ENCODE measurements around the gene UBL5.

DNA sequence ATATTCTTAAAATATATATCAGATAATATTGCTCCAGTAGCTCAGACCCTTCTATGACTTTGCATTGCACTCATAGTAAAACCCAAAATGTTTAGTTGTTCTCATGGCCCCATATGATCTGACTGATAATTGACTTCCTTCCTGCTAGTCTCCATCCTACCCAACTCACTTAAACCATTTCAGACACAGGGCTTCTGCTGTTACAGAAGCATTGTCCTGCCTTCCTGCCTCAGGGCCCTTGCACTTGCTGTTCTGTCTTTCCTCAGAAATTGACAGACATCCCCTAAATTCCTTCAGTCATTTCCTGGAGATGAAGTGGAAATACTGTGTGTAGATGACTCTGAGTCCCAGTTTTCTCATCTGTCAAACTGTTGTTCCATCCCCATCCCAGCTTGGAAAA lies 28.6 kb upstream of the UBL5 start:
- TF ChIP-seq, protein P1, sequence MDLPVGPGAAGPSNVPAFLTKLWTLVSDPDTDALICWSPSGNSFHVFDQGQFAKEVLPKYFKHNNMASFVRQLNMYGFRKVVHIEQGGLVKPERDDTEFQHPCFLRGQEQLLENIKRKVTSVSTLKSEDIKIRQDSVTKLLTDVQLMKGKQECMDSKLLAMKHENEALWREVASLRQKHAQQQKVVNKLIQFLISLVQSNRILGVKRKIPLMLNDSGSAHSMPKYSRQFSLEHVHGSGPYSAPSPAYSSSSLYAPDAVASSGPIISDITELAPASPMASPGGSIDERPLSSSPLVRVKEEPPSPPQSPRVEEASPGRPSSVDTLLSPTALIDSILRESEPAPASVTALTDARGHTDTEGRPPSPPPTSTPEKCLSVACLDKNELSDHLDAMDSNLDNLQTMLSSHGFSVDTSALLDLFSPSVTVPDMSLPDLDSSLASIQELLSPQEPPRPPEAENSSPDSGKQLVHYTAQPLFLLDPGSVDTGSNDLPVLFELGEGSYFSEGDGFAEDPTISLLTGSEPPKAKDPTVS (IDR thresholded peaks at IDR 0.05; ENCODE audit: low read depth, low read length): no peak
- TF ChIP-seq MXI1 (IDR thresholded peaks at IDR 0.05; ENCODE audit: low read depth, low read length) (no peak), ETV6 (conservative IDR thresholded peaks at IDR 0.05 in 1 of 2, IDR thresholded peaks at IDR 0.05 in 1 of 2; ENCODE audit: borderline replicate concordance in 1 of 2, low read depth in 1 of 2) (no peak)
- TF ChIP-seq, protein P2, sequence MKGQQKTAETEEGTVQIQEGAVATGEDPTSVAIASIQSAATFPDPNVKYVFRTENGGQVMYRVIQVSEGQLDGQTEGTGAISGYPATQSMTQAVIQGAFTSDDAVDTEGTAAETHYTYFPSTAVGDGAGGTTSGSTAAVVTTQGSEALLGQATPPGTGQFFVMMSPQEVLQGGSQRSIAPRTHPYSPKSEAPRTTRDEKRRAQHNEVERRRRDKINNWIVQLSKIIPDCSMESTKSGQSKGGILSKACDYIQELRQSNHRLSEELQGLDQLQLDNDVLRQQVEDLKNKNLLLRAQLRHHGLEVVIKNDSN (IDR thresholded peaks at IDR 0.05; ENCODE audit: borderline replicate concordance, extremely low read length, insufficient read depth, low read depth, low read length): no peak

Measured in GM12878 (cell line).